A673 (cell line): ENCODE data around the gene LRP1B.

Source experiments
- CTCF ChIP-seq: fragments of 300-800, 200-600 bp; sonication (generic); conservative IDR thresholded peaks from 2 replicates; pipeline ENCODE4 v1.5.1; 2017; ENCODE audit warnings: low read depth, mild to moderate bottlenecking, antibody characterized with exemption, low read length, moderate library complexity, mixed read lengths
- EZH2 ChIP-seq: fragments of 200-600 bp; sonication (generic); IDR thresholded peaks from 2 replicates; pipeline ENCODE4 v1.6.1; 2017; ENCODE audit warnings: borderline replicate concordance, low read depth, mild to moderate bottlenecking, mixed read lengths, antibody characterized with exemption, low read length; ENCODE audit not compliant: poor library complexity, severe bottlenecking

DNA sequence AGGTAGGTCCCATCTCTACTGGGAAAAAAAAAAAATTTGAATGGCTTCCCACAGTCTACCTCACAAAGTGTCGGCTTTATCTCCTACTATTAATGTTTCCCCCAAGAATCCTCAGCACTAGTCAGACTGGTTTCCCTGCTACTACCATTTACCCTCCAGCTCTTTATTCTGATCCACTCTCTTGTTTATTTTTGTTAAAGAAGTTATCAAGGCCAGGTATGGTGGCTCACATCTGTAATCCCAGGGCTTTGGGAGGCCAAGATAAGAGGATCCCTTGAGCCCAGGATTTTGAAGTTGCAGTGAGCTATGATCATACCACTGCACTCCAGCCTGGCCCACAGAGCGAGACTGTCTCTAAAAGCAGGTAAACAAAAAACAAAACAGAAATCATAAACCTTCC lies 1275.3 kb downstream of the LRP1B start:
- TF ChIP-seq CTCF: no peak
- no peak for TF ChIP-seq EZH2
